Adipocyte (in vitro differentiated cells): Measurements from ENCODE around the gene GNL1.

Source experiments
- DNase-seq: peaks from one replicate; pipeline ENCODE4 v3.0.0-alpha.2; 2015; ENCODE audit warnings: low read depth
- H3K27me3 ChIP-seq: replicated peaks from 2 replicates; pipeline ENCODE4 v1.7.0; 2013; ENCODE audit warnings: mild to moderate bottlenecking, low read length, moderate library complexity; ENCODE audit not compliant: control insufficient read depth, insufficient read depth
- H3K36me3 ChIP-seq: 2 replicates; pipeline ENCODE4 v1.7.0; 2013; ENCODE audit warnings: low read length, mild to moderate bottlenecking, moderate library complexity; ENCODE audit not compliant: control insufficient read depth, insufficient read depth, severe bottlenecking
- H3K4me1 ChIP-seq: 2 replicates; pipeline ENCODE4 v1.7.0; 2013; ENCODE audit warnings: mild to moderate bottlenecking, low read length, moderate library complexity; ENCODE audit not compliant: control insufficient read depth, insufficient read depth
- H3K4me3 ChIP-seq: 2 replicates; pipeline ENCODE4 v1.7.0; 2013; ENCODE audit warnings: mild to moderate bottlenecking, low read length, moderate library complexity
- H3K9ac ChIP-seq: 2 replicates; pipeline ENCODE4 v1.7.0; 2013; ENCODE audit warnings: mild to moderate bottlenecking, low read length, moderate library complexity
- H3K9me3 ChIP-seq: 2 replicates; pipeline ENCODE4 v1.7.0; 2013; ENCODE audit warnings: mild to moderate bottlenecking, low read length, moderate library complexity; ENCODE audit not compliant: control insufficient read depth

Gene GNL1

GRCh38 chr6:30564114-30564513 is 7.8 kb upstream of the GNL1 start:
- Histone ChIP-seq H3K27me3 (no peaks in the 10 kb centered on the region), H3K9ac (no peak overlapping the region), H3K9me3 (no peaks in the 10 kb centered on the region), H3K4me1 (peaks cover 7% of the 10 kb centered on the region), H3K4me3 (no peak overlapping the region), H3K36me3 (peaks cover 29% of the 10 kb centered on the region)
- DNase-seq: no peak

GRCh38 chr6:30562470-30563425 is 6.5 kb upstream of the GNL1 start:
- peaks cover 29% of the 10 kb centered on the region for H3K36me3 ChIP-seq
- DNase-seq: no peak
- H3K4me1 ChIP-seq: peaks cover 16% of the 10 kb centered on the region
- H3K9ac ChIP-seq: no peak overlapping the region
- no peaks in the 10 kb centered on the region for H3K9me3 ChIP-seq
- H3K4me3 ChIP-seq: no peak overlapping the region
- H3K27me3 ChIP-seq: no peaks in the 10 kb centered on the region

- Histone ChIP-seq H3K4me1 (peaks cover 18% of the 10 kb centered on the region), H3K36me3 (peaks cover 29% of the 10 kb centered on the region), H3K9me3 (no peaks in the 10 kb centered on the region), H3K4me3 (no peak overlapping the region), H3K27me3 (no peaks in the 10 kb centered on the region), H3K9ac (no peak overlapping the region)
- DNase-seq: no peak
Observed at GRCh38 chr6:30560930-30561329, 4.6 kb upstream of the GNL1 start.

GRCh38 chr6:30557683-30557981 is 1.3 kb upstream of the GNL1 start:
- Histone ChIP-seq H3K9ac (peak overlapping the region; percentile 98), H3K27me3 (no peaks in the 10 kb centered on the region), H3K36me3 (peaks cover 30% of the 10 kb centered on the region), H3K4me3 (peak overlapping the region; percentile 100), H3K9me3 (no peaks in the 10 kb centered on the region), H3K4me1 (peaks cover 24% of the 10 kb centered on the region)
- no peak for DNase-seq

GRCh38 chr6:30556906-30557682 is 805 bp upstream of the GNL1 start, which contains the start of gene PRR3:
Gene PRR3 (plus strand): TSS chr6:30557295. CDS start chr6:30557345, 50 bp downstream.
- no peaks in the 10 kb centered on the region for H3K27me3 ChIP-seq
- DNase-seq: peak; percentile 93
- peaks cover 24% of the 10 kb centered on the region for H3K4me1 ChIP-seq
- peak within 1 kb of the TSS; percentile 98 for H3K9ac ChIP-seq
- H3K4me3 ChIP-seq: peak within 1 kb of the TSS; percentile 100
- no peaks in the 10 kb centered on the region for H3K9me3 ChIP-seq
- H3K36me3 ChIP-seq: peaks cover 30% of the 10 kb centered on the region

- Histone ChIP-seq H3K27me3 (no peaks in the 10 kb centered on the region), H3K9me3 (no peaks in the 10 kb centered on the region), H3K4me1 (peaks cover 24% of the 10 kb centered on the region), H3K36me3 (peaks cover 33% of the 10 kb centered on the region), H3K4me3 (peak overlapping the region; percentile 100), H3K9ac (peak overlapping the region; percentile 98)
- DNase-seq: no peak
Observed at GRCh38 chr6:30555816-30556065, 548 bp downstream of the GNL1 start.

GRCh38 chr6:30554962-30555815 is 1.1 kb downstream of the GNL1 start:
- DNase-seq: peak; percentile 78
- Histone ChIP-seq H3K4me3 (peak overlapping the region; percentile 100), H3K27me3 (no peaks in the 10 kb centered on the region), H3K9me3 (no peaks in the 10 kb centered on the region), H3K9ac (peak overlapping the region; percentile 98), H3K36me3 (peaks cover 35% of the 10 kb centered on the region), H3K4me1 (peaks cover 24% of the 10 kb centered on the region)

- H3K9me3 ChIP-seq: no peaks in the 10 kb centered on the region
- H3K27me3 ChIP-seq: no peaks in the 10 kb centered on the region
- H3K4me1 ChIP-seq: peaks cover 24% of the 10 kb centered on the region
- H3K36me3 ChIP-seq: peaks cover 35% of the 10 kb centered on the region
- no peak for DNase-seq
- H3K9ac ChIP-seq: peak overlapping the region; percentile 98
- H3K4me3 ChIP-seq: peak overlapping the region; percentile 100
Observed at GRCh38 chr6:30554404-30554803, 1.9 kb downstream of the GNL1 start.

- peak; percentile 3 for DNase-seq
- Histone ChIP-seq H3K4me3 (no peak overlapping the region), H3K9ac (peak overlapping the region; percentile 1), H3K4me1 (peaks cover 15% of the 10 kb centered on the region), H3K27me3 (no peaks in the 10 kb centered on the region), H3K9me3 (no peaks in the 10 kb centered on the region), H3K36me3 (peaks cover 52% of the 10 kb centered on the region)
Observed at GRCh38 chr6:30548375-30548774, 7.9 kb downstream of the GNL1 start.

GRCh38 chr6:30547454-30547853 is 8.8 kb downstream of the GNL1 start:
- peaks cover 15% of the 10 kb centered on the region for H3K4me1 ChIP-seq
- H3K9ac ChIP-seq: no peak overlapping the region
- H3K9me3 ChIP-seq: no peaks in the 10 kb centered on the region
- peaks cover 44% of the 10 kb centered on the region for H3K36me3 ChIP-seq
- H3K27me3 ChIP-seq: no peaks in the 10 kb centered on the region
- DNase-seq: no peak
- no peak overlapping the region for H3K4me3 ChIP-seq
